ENCODE data around the gene ZNF407.

DNA sequence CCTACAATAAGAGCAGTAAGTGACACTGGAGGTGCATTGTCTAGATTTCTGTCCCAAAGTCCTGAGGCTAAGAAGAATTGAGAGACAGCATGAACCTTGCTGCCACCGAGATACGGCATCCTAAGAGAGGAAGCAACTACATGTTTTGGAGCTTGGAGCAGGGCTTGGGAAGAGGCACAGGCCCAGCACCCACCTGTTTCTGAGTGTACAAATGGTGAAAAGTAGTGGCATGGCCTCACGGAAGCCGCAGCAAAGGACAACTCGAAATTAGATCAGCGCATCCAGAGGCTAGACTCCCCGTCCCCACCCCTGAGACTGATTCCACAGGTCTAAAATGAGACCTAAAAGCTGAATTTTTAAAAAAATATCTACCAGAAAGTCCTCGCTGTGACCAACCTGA, 483.8 kb downstream of the ZNF407 start:
- TF ChIP-seq CTCF (IDR thresholded peaks at IDR 0.05; ENCODE audit: borderline replicate concordance, extremely low read depth, low read length, poor library complexity, severe bottlenecking) (no peak), EZH2 (IDR thresholded peaks at IDR 0.05; ENCODE audit: borderline replicate concordance, low read depth, low read length, severe bottlenecking) (no peak)

Measured in DND-41 (cell line).